Osteocyte (in vitro differentiated cells): ENCODE data around the gene GOLPH3L. TPM values are rescaled to one million over a fixed set of nuclear protein-coding genes. Genes with fewer than 3 reads are reported as not detected.

Source experiments
- DNase-seq: peaks from one replicate; pipeline ENCODE4 v3.0.0; 2021; ENCODE audit warnings: mixed read lengths; ENCODE audit not compliant: unreplicated experiment; ENCODE audit errors: extremely low spot score
- H3K27ac Mint-ChIP-seq: one replicate; pipeline ENCODE4 v1.8.0; 2021; ENCODE audit warnings: mild to moderate bottlenecking, mixed read lengths; ENCODE audit not compliant: unreplicated experiment
- H3K27me3 Mint-ChIP-seq: one replicate; pipeline ENCODE4 v1.8.0; 2021; ENCODE audit warnings: mixed read lengths; ENCODE audit not compliant: unreplicated experiment
- H3K36me3 Mint-ChIP-seq: one replicate; pipeline ENCODE4 v1.8.0; 2021; ENCODE audit warnings: mixed read lengths; ENCODE audit not compliant: unreplicated experiment
- H3K4me1 Mint-ChIP-seq: one replicate; pipeline ENCODE4 v1.8.0; 2021; ENCODE audit warnings: mixed read lengths; ENCODE audit not compliant: unreplicated experiment
- H3K4me3 Mint-ChIP-seq: one replicate; pipeline ENCODE4 v1.8.0; 2021; ENCODE audit warnings: mild to moderate bottlenecking, moderate library complexity, mixed read lengths; ENCODE audit not compliant: unreplicated experiment
- H3K9me3 Mint-ChIP-seq: one replicate; pipeline ENCODE4 v1.8.0; 2021; ENCODE audit warnings: mixed read lengths; ENCODE audit not compliant: unreplicated experiment
- CTCF ChIP-seq: fragments of 200-600 bp; sonication (generic); IDR thresholded peaks from 2 replicates; pipeline ENCODE4 v1.5.0; 2021; ENCODE audit warnings: antibody characterized with exemption, mild to moderate bottlenecking, moderate library complexity
- total RNA-seq: library from RNA; stranded (reverse); gene quantifications from 2 replicates; pipeline ENCODE4 v1.2.1, GENCODE V29; 2021

GOLPH3L gene
- total RNA-seq, 1 donor from 2014 or later = 27.4 TPM

- no peaks in the 10 kb centered on the region for H3K9me3 Mint-ChIP-seq
- TF ChIP-seq CTCF = no peak
- peaks cover 24% of the 10 kb centered on the region for H3K36me3 Mint-ChIP-seq
- H3K4me3 Mint-ChIP-seq = no peak overlapping the region
- no peaks in the 10 kb centered on the region for H3K4me1 Mint-ChIP-seq
- H3K27me3 Mint-ChIP-seq = no peaks in the 10 kb centered on the region
- DNase-seq = no peak
- no peak overlapping the region for H3K27ac Mint-ChIP-seq
Observed at GRCh38 chr1:150686275-150686674, 10.7 kb downstream of the GOLPH3L start.

GRCh38 chr1:150683914-150684313, 13.0 kb downstream of the GOLPH3L start:
- peaks cover 19% of the 10 kb centered on the region for H3K36me3 Mint-ChIP-seq
- no peaks in the 10 kb centered on the region for H3K9me3 Mint-ChIP-seq
- no peaks in the 10 kb centered on the region for H3K4me1 Mint-ChIP-seq
- DNase-seq = no peak
- no peaks in the 10 kb centered on the region for H3K27me3 Mint-ChIP-seq
- no peak overlapping the region for H3K27ac Mint-ChIP-seq
- no peak for TF ChIP-seq CTCF
- no peak overlapping the region for H3K4me3 Mint-ChIP-seq

GRCh38 chr1:150678988-150679387, 18.0 kb downstream of the GOLPH3L start:
- peaks cover 9% of the 10 kb centered on the region for H3K36me3 Mint-ChIP-seq
- no peak overlapping the region for H3K27ac Mint-ChIP-seq
- no peak overlapping the region for H3K4me3 Mint-ChIP-seq
- DNase-seq = no peak
- no peaks in the 10 kb centered on the region for H3K9me3 Mint-ChIP-seq
- H3K4me1 Mint-ChIP-seq = peaks cover 1% of the 10 kb centered on the region
- no peak for TF ChIP-seq CTCF
- no peaks in the 10 kb centered on the region for H3K27me3 Mint-ChIP-seq

- peaks cover 1% of the 10 kb centered on the region for H3K4me1 Mint-ChIP-seq
- TF ChIP-seq CTCF = no peak
Observed at GRCh38 chr1:150674881-150675280, 22.1 kb downstream of the GOLPH3L start.

GRCh38 chr1:150663321-150663720, 33.6 kb downstream of the GOLPH3L start:
- Mint-ChIP-seq H3K27ac (no peak overlapping the region), H3K4me3 (no peak overlapping the region), H3K9me3 (no peaks in the 10 kb centered on the region), H3K27me3 (no peaks in the 10 kb centered on the region), H3K4me1 (peaks cover 10% of the 10 kb centered on the region), H3K36me3 (peaks cover 29% of the 10 kb centered on the region)
- no peak for DNase-seq
- TF ChIP-seq CTCF = no peak

More at GRCh38 chr1:150674881-150675280, 22.1 kb downstream of the GOLPH3L start:
- Mint-ChIP-seq H3K9me3 (no peaks in the 10 kb centered on the region), H3K27me3 (no peaks in the 10 kb centered on the region), H3K4me3 (no peak overlapping the region), H3K36me3 (peaks cover 8% of the 10 kb centered on the region), H3K27ac (no peak overlapping the region)
- DNase-seq = no peak
